ENCODE results near the gene TPST1. TPM values are rescaled to one million over a fixed set of nuclear protein-coding genes. Genes with fewer than 3 reads are reported as not detected.
A peak's percentile ranks its signal among the peaks of the same experiment; 100 is the strongest.

TPST1 gene
- total RNA-seq, 1 experiment from 2014 or later, result 32.8 TPM

GRCh38 chr7:66313886-66314568, 108.9 kb downstream of the TPST1 start:
- DNase-seq, result no peak
- Mint-ChIP-seq H3K4me3 (ENCODE audit: unreplicated experiment) (no peak overlapping the region), H3K36me3 (ENCODE audit: insufficient read depth, unreplicated experiment) (peaks cover 15% of the 10 kb centered on the region), H3K27me3 (ENCODE audit: insufficient read depth, unreplicated experiment) (no peaks in the 10 kb centered on the region), H3K4me1 (ENCODE audit: low read depth, unreplicated experiment) (peaks cover 20% of the 10 kb centered on the region), H3K27ac (ENCODE audit: unreplicated experiment) (no peak overlapping the region), H3K9me3 (ENCODE audit: unreplicated experiment) (peaks cover 8% of the 10 kb centered on the region)
- BruUV-seq (replicated peaks), result no TSS peak
- POLR2A ChIA-PET, result no interaction called here
- Histone ChIP-seq H3K4me3 (ENCODE audit: low read depth, low read length) (no peak overlapping the region), H3K9me3 (peaks cover 8% of the 10 kb centered on the region; the same call in 1 of the 2 replicates), H3K27me3 (replicated peaks; ENCODE audit: control insufficient read depth, insufficient read depth, low read length) (no peaks in the 10 kb centered on the region), H3K4me1 (peaks cover 15% of the 10 kb centered on the region), H3K36me3 (ENCODE audit: control insufficient read depth, insufficient read depth, low read length) (no peaks in the 10 kb centered on the region)
- TF ChIP-seq, protein P1, sequence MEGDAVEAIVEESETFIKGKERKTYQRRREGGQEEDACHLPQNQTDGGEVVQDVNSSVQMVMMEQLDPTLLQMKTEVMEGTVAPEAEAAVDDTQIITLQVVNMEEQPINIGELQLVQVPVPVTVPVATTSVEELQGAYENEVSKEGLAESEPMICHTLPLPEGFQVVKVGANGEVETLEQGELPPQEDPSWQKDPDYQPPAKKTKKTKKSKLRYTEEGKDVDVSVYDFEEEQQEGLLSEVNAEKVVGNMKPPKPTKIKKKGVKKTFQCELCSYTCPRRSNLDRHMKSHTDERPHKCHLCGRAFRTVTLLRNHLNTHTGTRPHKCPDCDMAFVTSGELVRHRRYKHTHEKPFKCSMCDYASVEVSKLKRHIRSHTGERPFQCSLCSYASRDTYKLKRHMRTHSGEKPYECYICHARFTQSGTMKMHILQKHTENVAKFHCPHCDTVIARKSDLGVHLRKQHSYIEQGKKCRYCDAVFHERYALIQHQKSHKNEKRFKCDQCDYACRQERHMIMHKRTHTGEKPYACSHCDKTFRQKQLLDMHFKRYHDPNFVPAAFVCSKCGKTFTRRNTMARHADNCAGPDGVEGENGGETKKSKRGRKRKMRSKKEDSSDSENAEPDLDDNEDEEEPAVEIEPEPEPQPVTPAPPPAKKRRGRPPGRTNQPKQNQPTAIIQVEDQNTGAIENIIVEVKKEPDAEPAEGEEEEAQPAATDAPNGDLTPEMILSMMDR (IDR thresholded peaks at IDR 0.05; ENCODE audit: insufficient read depth in 1 of 2, low read depth in 1 of 2, low read length in 1 of 2, severe bottlenecking in 1 of 2, unreplicated experiment in 1 of 2), result no peak
- CTCF ChIA-PET, result no interaction called here
- intact Hi-C loops (cut with micrococcal nuclease; ENCODE audit: unreplicated experiment), result loop anchor here (10.0 kb wide), 2 partner anchors 109 to 169 kb away; partner anchors contain the start of gene TPST1

DNA sequence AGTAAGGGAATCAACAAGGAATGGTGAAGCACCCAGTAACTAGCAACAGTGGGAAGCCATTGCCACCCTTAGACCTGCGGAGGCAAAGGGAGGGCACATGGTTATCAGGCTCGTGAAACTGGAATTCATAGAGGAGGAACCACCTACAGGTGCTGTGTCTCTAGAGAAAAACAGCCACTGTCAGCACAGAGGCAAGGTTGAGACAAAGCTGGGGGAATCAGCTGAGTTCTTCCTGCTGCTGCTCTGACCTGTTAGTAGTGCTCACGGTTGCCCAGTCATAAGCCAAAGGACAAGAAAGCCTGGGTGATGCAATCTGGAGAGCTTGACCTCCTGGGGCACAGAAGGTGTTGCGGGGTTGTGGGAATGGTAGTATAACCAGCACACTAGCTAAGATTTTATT, 110.1 kb downstream of the TPST1 start:
- DNase-seq, result no peak
- Histone ChIP-seq H3K9me3 (peaks cover 15% of the 10 kb centered on the region; the same call in 1 of the 2 replicates), H3K4me1 (peaks cover 3% of the 10 kb centered on the region; the same call in 1 of the 2 replicates), H3K36me3 (ENCODE audit: control insufficient read depth, insufficient read depth, low read length) (no peaks in the 10 kb centered on the region), H3K27me3 (replicated peaks; ENCODE audit: control insufficient read depth, insufficient read depth, low read length) (no peaks in the 10 kb centered on the region), H3K4me3 (ENCODE audit: low read depth, low read length) (no peak overlapping the region)
- Mint-ChIP-seq H3K4me3 (ENCODE audit: unreplicated experiment) (no peak overlapping the region), H3K27me3 (ENCODE audit: insufficient read depth, unreplicated experiment) (no peaks in the 10 kb centered on the region), H3K27ac (ENCODE audit: unreplicated experiment) (peak overlapping the region; percentile 7), H3K9me3 (ENCODE audit: unreplicated experiment) (peaks cover 19% of the 10 kb centered on the region), H3K4me1 (ENCODE audit: low read depth, unreplicated experiment) (peaks cover 10% of the 10 kb centered on the region), H3K36me3 (ENCODE audit: insufficient read depth, unreplicated experiment) (peaks cover 19% of the 10 kb centered on the region)
- TF ChIP-seq, protein P1 (IDR thresholded peaks at IDR 0.05; ENCODE audit: insufficient read depth in 1 of 2, low read depth in 1 of 2, low read length in 1 of 2, severe bottlenecking in 1 of 2, unreplicated experiment in 1 of 2), result no peak
- intact Hi-C loops (cut with micrococcal nuclease; ENCODE audit: unreplicated experiment), result loop anchor here (10.0 kb wide), 2 partner anchors 110 to 170 kb away; partner anchors contain the start of gene TPST1
- BruUV-seq (replicated peaks), result no TSS peak
- ChIA-PET CTCF (no interaction called here), POLR2A (no interaction called here)

- Histone ChIP-seq H3K9me3 (peaks cover 32% of the 10 kb centered on the region), H3K36me3 (ENCODE audit: control insufficient read depth, insufficient read depth, low read length) (no peaks in the 10 kb centered on the region), H3K4me3 (ENCODE audit: low read depth, low read length) (no peak overlapping the region), H3K4me1 (no peaks in the 10 kb centered on the region; the same call in 1 of the 2 replicates), H3K27me3 (replicated peaks; ENCODE audit: control insufficient read depth, insufficient read depth, low read length) (no peaks in the 10 kb centered on the region)
- Mint-ChIP-seq H3K27me3 (ENCODE audit: insufficient read depth, unreplicated experiment) (no peaks in the 10 kb centered on the region), H3K4me1 (ENCODE audit: low read depth, unreplicated experiment) (peaks cover 19% of the 10 kb centered on the region), H3K27ac (ENCODE audit: unreplicated experiment) (peak overlapping the region; percentile 27), H3K4me3 (ENCODE audit: unreplicated experiment) (no peak overlapping the region), H3K9me3 (ENCODE audit: unreplicated experiment) (peaks cover 36% of the 10 kb centered on the region), H3K36me3 (ENCODE audit: insufficient read depth, unreplicated experiment) (peaks cover 14% of the 10 kb centered on the region)
- BruUV-seq (replicated peaks), result no TSS peak
- ChIA-PET POLR2A (no interaction called here), CTCF (no interaction called here)
- intact Hi-C loops (cut with micrococcal nuclease; ENCODE audit: unreplicated experiment), result loop anchor here (10.0 kb wide), 2 partner anchors 115 to 175 kb away; partner anchors contain the start of gene TPST1
- TF ChIP-seq, protein P1 (IDR thresholded peaks at IDR 0.05; ENCODE audit: insufficient read depth in 1 of 2, low read depth in 1 of 2, low read length in 1 of 2, severe bottlenecking in 1 of 2, unreplicated experiment in 1 of 2), result no peak
- no peak for DNase-seq
These were observed 114.4 kb downstream of the TPST1 start for GRCh38 chr7:66319407-66319979.
